ENCODE data around the gene SEMA4C. TPM values are rescaled to one million over a fixed set of nuclear protein-coding genes. Genes with fewer than 3 reads are reported as not detected.

SEMA4C gene
- total RNA-seq, 2 experiments from 2014 or later: 55.8 to 56.8 TPM

DNA sequence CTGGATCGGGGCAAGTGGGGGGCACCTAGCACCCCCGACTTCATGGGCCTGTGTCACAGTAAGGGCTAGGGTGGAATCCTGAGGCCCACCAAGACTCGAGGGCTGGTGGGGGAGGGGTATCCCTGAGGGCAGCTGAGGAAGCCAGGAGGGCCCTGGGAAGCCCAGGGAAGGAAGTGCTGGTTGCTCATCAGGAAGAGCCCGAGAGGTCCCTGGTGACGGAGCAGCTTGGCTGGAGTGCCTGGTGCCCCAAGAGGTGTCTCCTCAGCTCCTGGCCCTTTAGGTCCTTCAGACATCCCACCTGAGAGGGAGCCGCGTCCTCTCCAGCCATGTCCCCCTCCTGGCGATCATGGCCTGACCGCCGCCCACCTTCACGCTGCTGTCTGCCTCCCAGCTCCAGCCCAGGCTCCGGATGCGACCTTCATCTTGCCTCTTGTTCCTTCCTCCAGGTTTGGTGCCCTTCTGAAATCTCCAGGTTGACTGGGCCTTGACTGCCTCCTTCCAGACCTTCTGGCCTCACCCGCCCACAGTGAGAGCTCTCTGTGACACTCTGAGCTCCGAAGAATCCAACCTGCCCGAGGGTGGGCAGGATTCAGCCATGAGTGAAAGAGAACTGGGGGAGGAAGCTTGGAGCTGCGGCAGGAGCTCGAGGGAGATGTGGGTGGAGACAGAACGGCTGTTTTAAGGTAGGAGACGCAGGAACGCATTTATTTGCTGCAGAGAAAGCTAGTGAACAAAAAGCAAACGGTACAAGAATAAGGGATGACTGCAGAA lies 42.7 kb upstream of the SEMA4C start:
- Histone ChIP-seq H3K4me3 (ENCODE audit: low read length) (peak overlapping the region; percentile 42), H3K9me3 (ENCODE audit: control insufficient read depth in 1 of 2, insufficient read depth in 1 of 2, low read length in 2 of 2) (peaks cover 14 to 16% of the 10 kb centered on the region in 2 experiments), H3K27ac (ENCODE audit: low read depth in 1 of 2, low read length in 2 of 2) (peak overlapping the region; percentile 64 to 68), H3K36me3 (ENCODE audit: insufficient read depth, low read length) (no peaks in the 10 kb centered on the region), H3K4me1 (ENCODE audit: insufficient read depth, low read length) (peaks cover 68% of the 10 kb centered on the region), H3K27me3 (ENCODE audit: control insufficient read depth in 1 of 2, insufficient read depth in 2 of 2, low read length in 2 of 2) (no peaks in the 10 kb centered on the region)
- peak overlapping the region; percentile 82 for H3K4me3 Mint-ChIP-seq
- ATAC-seq (ENCODE audit: poor library complexity) (no peak), DNase-seq (no peak)
- TF ChIP-seq, protein P1, sequence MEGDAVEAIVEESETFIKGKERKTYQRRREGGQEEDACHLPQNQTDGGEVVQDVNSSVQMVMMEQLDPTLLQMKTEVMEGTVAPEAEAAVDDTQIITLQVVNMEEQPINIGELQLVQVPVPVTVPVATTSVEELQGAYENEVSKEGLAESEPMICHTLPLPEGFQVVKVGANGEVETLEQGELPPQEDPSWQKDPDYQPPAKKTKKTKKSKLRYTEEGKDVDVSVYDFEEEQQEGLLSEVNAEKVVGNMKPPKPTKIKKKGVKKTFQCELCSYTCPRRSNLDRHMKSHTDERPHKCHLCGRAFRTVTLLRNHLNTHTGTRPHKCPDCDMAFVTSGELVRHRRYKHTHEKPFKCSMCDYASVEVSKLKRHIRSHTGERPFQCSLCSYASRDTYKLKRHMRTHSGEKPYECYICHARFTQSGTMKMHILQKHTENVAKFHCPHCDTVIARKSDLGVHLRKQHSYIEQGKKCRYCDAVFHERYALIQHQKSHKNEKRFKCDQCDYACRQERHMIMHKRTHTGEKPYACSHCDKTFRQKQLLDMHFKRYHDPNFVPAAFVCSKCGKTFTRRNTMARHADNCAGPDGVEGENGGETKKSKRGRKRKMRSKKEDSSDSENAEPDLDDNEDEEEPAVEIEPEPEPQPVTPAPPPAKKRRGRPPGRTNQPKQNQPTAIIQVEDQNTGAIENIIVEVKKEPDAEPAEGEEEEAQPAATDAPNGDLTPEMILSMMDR (IDR thresholded peaks at IDR 0.05): no peak
- POLR2A ChIA-PET: interaction anchor here (0.5 to 4.4 kb wide), 14 partner anchors 10 to 55 kb away, joined by 3 to 29 read pairs (median 6); partner anchors contain the start of gene ANKRD39
- H3K36me3 Mint-ChIP-seq (ENCODE audit: low read depth): peaks cover 10% of the 10 kb centered on the region
- peaks cover 78% of the 10 kb centered on the region for H3K4me1 Mint-ChIP-seq (ENCODE audit: low read depth)
- H3K9me3 Mint-ChIP-seq: no peaks in the 10 kb centered on the region
- CTCF ChIA-PET: interaction anchor here (2.9 kb wide), 1 partner anchor 55 kb away, joined by 14 read pairs; the partner anchor contains the start of gene ANKRD39
- H3K27me3 Mint-ChIP-seq: no peaks in the 10 kb centered on the region
- intact Hi-C loops (cut with DNase I, micrococcal nuclease): loop anchor here in 1 of 2 experiments (1.0 to 5.0 kb wide), 2 partner anchors 41 to 55 kb away; partner anchors contain the start of gene ANKRD39
- peak overlapping the region; percentile 84 for H3K27ac Mint-ChIP-seq

DNA sequence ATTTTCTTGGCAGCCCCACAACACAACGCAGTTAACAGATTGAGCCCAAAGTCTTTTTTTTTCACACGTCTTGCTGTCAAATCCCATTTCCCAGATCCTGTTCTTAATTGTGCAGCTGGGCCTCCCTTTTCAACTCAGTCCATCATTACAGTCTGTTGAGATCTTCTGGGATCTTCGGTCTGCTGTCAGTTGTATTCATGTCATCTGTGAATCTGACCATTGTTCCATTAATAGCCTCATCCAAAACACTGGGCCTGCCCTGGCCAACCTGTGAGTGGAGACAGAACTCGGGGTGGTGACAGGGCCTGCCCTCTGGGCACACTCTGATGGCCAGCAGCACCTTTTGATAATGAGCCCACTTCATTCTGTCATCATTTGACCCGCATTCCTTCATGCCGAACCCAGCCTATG lies 39.7 kb upstream of the SEMA4C start:
- no peak for DNase-seq
- Mint-ChIP-seq H3K4me1 (ENCODE audit: low read depth) (peaks cover 53% of the 10 kb centered on the region), H3K4me3 (no peak overlapping the region), H3K27ac (no peak overlapping the region), H3K9me3 (no peaks in the 10 kb centered on the region), H3K36me3 (ENCODE audit: low read depth) (peaks cover 6% of the 10 kb centered on the region), H3K27me3 (no peaks in the 10 kb centered on the region)
- TF ChIP-seq, protein P1 (IDR thresholded peaks at IDR 0.05): no peak
- ATAC-seq (ENCODE audit: poor library complexity): no peak
- Histone ChIP-seq H3K36me3 (ENCODE audit: insufficient read depth, low read length) (no peaks in the 10 kb centered on the region), H3K27me3 (ENCODE audit: control insufficient read depth in 1 of 2, insufficient read depth in 2 of 2, low read length in 2 of 2) (no peaks in the 10 kb centered on the region), H3K4me1 (ENCODE audit: insufficient read depth, low read length) (peaks cover 39% of the 10 kb centered on the region), H3K9me3 (ENCODE audit: control insufficient read depth in 1 of 2, insufficient read depth in 1 of 2, low read length in 2 of 2) (no peaks in the 10 kb centered on the region), H3K27ac (ENCODE audit: low read depth in 1 of 2, low read length in 2 of 2) (no peak overlapping the region), H3K4me3 (ENCODE audit: low read length) (no peak overlapping the region)
- POLR2A ChIA-PET: no interaction called here
- intact Hi-C loops (cut with DNase I, micrococcal nuclease): loop anchor here in 1 of 2 experiments (2.0 to 5.0 kb wide), 2 partner anchors 15 to 52 kb away; partner anchors contain the start of gene ANKRD39
- CTCF ChIA-PET: no interaction called here

DNA sequence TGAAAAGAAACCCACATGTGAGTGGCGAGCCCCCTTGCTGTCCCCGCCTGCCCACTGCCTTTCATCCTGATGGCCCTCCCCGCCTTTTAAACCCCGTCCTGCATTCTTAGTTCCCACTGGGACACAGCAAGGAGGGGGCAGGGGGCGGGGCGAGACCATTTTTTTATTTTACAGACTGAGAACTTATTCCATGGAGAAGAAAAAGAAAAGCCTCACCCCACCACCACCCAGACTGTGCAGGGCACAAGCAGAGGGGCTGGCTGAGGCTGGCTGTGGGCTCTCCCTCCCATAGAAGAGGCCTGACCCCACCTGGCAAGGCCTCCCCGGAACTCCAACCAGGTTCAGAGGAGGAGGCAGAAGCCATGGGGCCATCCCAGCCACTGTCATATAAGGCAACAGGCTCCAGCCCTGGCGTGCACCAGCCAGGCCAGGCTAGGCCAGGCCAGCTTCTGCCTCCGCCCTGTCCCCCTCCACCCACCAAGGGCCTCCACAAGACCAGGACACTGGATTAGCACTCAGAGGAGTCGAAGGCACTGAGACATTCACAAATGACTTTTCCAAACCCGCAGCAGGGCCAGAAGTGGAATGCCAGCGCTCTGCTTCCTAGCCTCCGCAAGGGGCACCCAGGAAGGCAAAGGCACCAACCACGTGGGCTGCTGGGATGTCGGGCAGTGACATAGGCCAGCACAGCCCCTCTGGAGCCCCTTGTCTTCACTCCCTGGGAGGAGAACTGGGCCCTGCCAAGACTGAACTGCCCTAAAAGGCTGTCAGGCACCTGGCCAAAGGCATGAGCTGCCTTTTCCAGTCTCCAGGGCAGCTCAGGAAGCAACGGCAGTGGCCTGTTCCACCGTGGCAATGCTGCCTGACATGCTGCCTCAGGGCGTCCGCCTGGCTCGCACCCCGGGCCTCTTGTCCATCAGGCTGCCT lies 37.5 kb upstream of the SEMA4C start:
- no peaks in the 10 kb centered on the region for H3K9me3 Mint-ChIP-seq
- no peak overlapping the region for H3K27ac ChIP-seq (ENCODE audit: low read depth in 1 of 2, low read length in 2 of 2)
- peaks cover 17% of the 10 kb centered on the region for H3K4me1 ChIP-seq (ENCODE audit: insufficient read depth, low read length)
- intact Hi-C loops (cut with DNase I, micrococcal nuclease): loop anchor here in 1 of 2 experiments (2.0 kb wide), 1 partner anchor 17 kb away; no protein-coding TSS in a partner anchor
- CTCF ChIA-PET: no interaction called here
- H3K36me3 Mint-ChIP-seq (ENCODE audit: low read depth): no peaks in the 10 kb centered on the region
- POLR2A ChIA-PET: no interaction called here
- no peaks in the 10 kb centered on the region for H3K27me3 ChIP-seq (ENCODE audit: control insufficient read depth in 1 of 2, insufficient read depth in 2 of 2, low read length in 2 of 2)
- H3K27ac Mint-ChIP-seq: no peak overlapping the region
- H3K9me3 ChIP-seq (ENCODE audit: control insufficient read depth in 1 of 2, insufficient read depth in 1 of 2, low read length in 2 of 2): no peaks in the 10 kb centered on the region
- no peak for DNase-seq
- H3K4me1 Mint-ChIP-seq (ENCODE audit: low read depth): peaks cover 30% of the 10 kb centered on the region
- H3K4me3 ChIP-seq (ENCODE audit: low read length): no peak overlapping the region
- no peak overlapping the region for H3K4me3 Mint-ChIP-seq
- TF ChIP-seq, protein P1 (IDR thresholded peaks at IDR 0.05): no peak
- ATAC-seq (ENCODE audit: poor library complexity): no peak
- no peaks in the 10 kb centered on the region for H3K36me3 ChIP-seq (ENCODE audit: insufficient read depth, low read length)
- no peaks in the 10 kb centered on the region for H3K27me3 Mint-ChIP-seq

All from CD4-positive, alpha-beta T cell (primary cell).